ENCODE measurements around the gene NUP133.
"Not testable (repeated sequence)": the region's sequence is repeated elsewhere in the genome, so short reads cannot be mapped to it uniquely, and the experiment has no call there.

The NUP133 gene

DNA sequence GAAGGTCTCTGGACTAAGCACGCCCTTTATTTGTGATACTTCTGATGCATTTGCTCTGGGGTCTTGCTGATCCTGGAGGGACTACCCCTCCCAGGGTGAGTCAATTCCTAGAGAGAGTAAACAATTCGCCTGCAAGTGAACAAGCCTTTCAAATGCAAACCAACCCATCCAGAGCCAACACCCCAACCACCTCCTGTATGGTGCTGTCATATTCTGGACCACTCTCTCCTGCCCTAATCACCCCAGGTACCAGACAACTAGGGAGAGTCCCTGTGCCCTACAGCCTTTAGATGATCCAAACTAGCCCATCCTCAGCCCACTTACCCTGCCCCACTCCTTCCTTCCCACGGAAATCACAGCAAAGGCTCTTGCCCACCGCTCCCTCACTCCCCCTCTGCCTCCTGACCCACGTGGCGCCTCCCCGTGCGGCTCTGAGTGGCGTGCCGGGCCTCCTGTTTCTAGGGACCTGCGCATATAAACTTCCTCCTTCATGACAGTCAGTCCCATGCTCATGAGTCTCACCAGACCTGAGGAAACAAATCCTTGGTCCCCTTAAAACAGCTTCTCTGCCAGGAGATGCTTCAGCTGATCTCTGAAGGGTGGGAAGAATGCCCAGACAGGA, 111.4 kb downstream of the NUP133 start:
- TF ChIP-seq, protein P1, sequence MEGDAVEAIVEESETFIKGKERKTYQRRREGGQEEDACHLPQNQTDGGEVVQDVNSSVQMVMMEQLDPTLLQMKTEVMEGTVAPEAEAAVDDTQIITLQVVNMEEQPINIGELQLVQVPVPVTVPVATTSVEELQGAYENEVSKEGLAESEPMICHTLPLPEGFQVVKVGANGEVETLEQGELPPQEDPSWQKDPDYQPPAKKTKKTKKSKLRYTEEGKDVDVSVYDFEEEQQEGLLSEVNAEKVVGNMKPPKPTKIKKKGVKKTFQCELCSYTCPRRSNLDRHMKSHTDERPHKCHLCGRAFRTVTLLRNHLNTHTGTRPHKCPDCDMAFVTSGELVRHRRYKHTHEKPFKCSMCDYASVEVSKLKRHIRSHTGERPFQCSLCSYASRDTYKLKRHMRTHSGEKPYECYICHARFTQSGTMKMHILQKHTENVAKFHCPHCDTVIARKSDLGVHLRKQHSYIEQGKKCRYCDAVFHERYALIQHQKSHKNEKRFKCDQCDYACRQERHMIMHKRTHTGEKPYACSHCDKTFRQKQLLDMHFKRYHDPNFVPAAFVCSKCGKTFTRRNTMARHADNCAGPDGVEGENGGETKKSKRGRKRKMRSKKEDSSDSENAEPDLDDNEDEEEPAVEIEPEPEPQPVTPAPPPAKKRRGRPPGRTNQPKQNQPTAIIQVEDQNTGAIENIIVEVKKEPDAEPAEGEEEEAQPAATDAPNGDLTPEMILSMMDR (IDR thresholded peaks at IDR 0.05): no peak
- DNase-seq (ENCODE audit: low spot score): no peak
- no peak overlapping the region for H3K4me3 ChIP-seq
- no peak overlapping the region for H3K27ac ChIP-seq

DNA sequence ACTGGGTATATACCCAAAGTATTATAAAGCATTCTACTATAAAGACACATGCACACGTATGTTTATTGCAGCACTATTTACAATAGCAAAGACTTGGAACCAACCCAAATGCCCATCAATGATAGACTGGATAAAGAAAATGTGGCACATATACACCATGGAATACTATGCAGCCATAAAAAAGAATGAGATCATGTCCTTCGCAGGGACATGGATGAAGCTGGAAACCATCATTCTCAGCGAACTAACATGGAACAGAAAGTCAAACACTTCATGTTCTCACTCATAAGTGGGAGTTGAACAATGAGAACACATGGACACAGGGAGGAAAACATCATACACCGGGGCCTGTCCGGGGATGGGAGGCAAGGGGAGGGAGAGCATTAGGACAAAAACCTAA, 113.6 kb downstream of the NUP133 start:
- not testable (repeated sequence) for H3K27ac ChIP-seq; DNase-seq (ENCODE audit: low spot score); H3K4me3 ChIP-seq

DNA sequence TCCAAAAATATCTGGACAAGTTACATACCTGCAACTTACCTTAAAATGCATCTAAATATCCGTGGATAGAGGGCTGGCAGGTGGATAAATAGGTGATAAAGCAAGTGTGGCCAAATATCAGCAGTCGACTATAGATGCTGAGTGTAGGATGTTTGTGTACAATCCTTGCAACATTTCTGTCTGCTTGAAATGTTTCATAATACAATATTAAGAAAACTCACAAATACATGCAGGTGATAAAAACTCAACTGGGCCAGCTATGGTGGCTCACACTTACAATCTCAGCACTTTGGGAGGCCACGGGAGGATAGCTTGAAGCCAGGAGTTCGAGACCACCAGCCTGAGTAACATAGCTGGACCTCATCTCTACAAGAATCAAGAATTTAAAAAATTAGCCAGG, 115.2 kb downstream of the NUP133 start:
- DNase-seq (ENCODE audit: low spot score): no peak

More for the DNA sequence above, 115.2 kb downstream of the NUP133 start:
- Histone ChIP-seq H3K27ac (no peak overlapping the region), H3K4me3 (no peak overlapping the region)
- TF ChIP-seq, protein P1 (IDR thresholded peaks at IDR 0.05): no peak
